Parathyroid adenoma (tissue), 2 donors: Measurements from ENCODE around the gene UQCRQ.
"Not testable (repeated sequence)": the region's sequence is repeated elsewhere in the genome, so short reads cannot be mapped to it uniquely, and the experiment has no call there.

Source experiments
- H2AFZ ChIP-seq: fragments of 300-600 bp; sonication (generic); one replicate; pipeline ENCODE4 v1.7.0; 2017; ENCODE audit warnings: antibody characterized with exemption, mild to moderate bottlenecking
- H3K27ac ChIP-seq: fragments of 300-600 bp; sonication (generic); one replicate; pipeline ENCODE4 v1.7.0; 2017
- H3K27me3 ChIP-seq: fragments of 300-600 bp; sonication (generic); one replicate; pipeline ENCODE4 v1.7.0; 2017; ENCODE audit warnings: low read length; ENCODE audit not compliant: control insufficient read depth, insufficient read depth
- H3K36me3 ChIP-seq: fragments of 300-600 bp; sonication (generic); one replicate; pipeline ENCODE4 v1.7.0; 2017; ENCODE audit warnings: low read length; ENCODE audit not compliant: control insufficient read depth, insufficient read depth
- H3K4me1 ChIP-seq: fragments of 300-600 bp; sonication (generic); one replicate; pipeline ENCODE4 v1.7.0; 2017; ENCODE audit warnings: control low read depth
- H3K4me2 ChIP-seq: fragments of 300-600 bp; sonication (generic); one replicate; pipeline ENCODE4 v1.7.0; 2017; ENCODE audit warnings: low read length
- H3K4me3 ChIP-seq: fragments of 300-600 bp; sonication (generic); one replicate; pipeline ENCODE4 v1.7.0; 2017; ENCODE audit warnings: low read depth, low read length
- H3K79me2 ChIP-seq: fragments of 300-600 bp; sonication (generic); one replicate; pipeline ENCODE4 v1.7.0; 2017; ENCODE audit warnings: control low read depth
- H3K9ac ChIP-seq: fragments of 300-600 bp; sonication (generic); one replicate; pipeline ENCODE4 v1.7.0; 2017; ENCODE audit warnings: mild to moderate bottlenecking
- H3K9me3 ChIP-seq: fragments of 300-600 bp; sonication (generic); one replicate; pipeline ENCODE4 v1.7.0; 2017; ENCODE audit warnings: low read length; ENCODE audit not compliant: control insufficient read depth
- TF ChIP-seq, protein P1 (sequence below): fragments of 300-600 bp; sonication (generic); IDR thresholded peaks from one replicate; pipeline ENCODE4 v1.7.0; 2017; ENCODE audit warnings: antibody characterized with exemption, mild to moderate bottlenecking
- donor health status: primary hyperparathyroidism.

UQCRQ gene

DNA sequence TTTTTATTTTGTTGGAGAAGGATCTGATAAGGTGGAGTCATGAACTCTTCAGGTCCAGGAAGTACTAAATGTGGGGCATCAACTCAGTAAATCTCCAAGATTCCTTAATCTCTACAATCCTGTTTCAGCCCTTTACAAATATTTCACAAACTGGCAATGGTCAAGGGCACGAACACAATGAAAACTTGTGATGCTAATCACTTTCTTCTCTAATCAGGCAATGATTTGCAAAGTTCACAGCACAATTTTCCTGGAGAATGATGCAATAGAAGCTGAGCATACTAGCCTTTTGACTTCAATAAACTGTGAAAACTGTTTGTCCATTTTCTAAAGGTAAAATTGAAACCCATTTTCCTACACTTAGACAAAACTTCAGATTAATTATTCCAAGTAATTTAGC lies 17.1 kb upstream of the UQCRQ start:
- H3K4me3 ChIP-seq: no peak overlapping the region
- H3K4me1 ChIP-seq: peaks cover under 1% of the 10 kb centered on the region
- no peaks in the 10 kb centered on the region for H3K27me3 ChIP-seq
- no peak overlapping the region for H3K27ac ChIP-seq
- no peaks in the 10 kb centered on the region for H3K79me2 ChIP-seq
- H3K36me3 ChIP-seq: no peaks in the 10 kb centered on the region
- H3K4me2 ChIP-seq: no peak overlapping the region
- TF ChIP-seq, protein P1, sequence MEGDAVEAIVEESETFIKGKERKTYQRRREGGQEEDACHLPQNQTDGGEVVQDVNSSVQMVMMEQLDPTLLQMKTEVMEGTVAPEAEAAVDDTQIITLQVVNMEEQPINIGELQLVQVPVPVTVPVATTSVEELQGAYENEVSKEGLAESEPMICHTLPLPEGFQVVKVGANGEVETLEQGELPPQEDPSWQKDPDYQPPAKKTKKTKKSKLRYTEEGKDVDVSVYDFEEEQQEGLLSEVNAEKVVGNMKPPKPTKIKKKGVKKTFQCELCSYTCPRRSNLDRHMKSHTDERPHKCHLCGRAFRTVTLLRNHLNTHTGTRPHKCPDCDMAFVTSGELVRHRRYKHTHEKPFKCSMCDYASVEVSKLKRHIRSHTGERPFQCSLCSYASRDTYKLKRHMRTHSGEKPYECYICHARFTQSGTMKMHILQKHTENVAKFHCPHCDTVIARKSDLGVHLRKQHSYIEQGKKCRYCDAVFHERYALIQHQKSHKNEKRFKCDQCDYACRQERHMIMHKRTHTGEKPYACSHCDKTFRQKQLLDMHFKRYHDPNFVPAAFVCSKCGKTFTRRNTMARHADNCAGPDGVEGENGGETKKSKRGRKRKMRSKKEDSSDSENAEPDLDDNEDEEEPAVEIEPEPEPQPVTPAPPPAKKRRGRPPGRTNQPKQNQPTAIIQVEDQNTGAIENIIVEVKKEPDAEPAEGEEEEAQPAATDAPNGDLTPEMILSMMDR: no peak
- no peaks in the 10 kb centered on the region for H3K9me3 ChIP-seq
- H3K9ac ChIP-seq: no peak overlapping the region
- no peak overlapping the region for H2AFZ ChIP-seq

DNA sequence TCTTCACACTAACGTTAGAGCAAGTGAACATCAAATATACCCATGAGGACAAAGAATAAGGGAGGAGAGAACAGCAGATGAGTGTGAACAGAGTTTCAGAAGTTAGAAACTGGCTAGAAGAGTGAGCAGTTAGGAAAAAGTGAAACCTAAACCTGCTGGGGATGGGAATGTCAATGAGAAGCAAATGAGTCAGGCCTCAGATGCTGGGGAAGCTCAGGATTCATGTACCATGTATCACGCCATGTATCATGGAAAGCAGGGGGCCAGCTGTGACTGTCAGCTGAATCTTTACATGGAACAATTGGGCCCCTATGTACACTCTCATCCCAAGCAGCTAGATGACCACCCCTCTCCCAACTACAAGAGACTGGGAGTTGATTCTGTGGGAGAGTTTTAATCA lies 16.4 kb upstream of the UQCRQ start:
- Histone ChIP-seq H3K36me3 (no peaks in the 10 kb centered on the region), H3K27ac (no peak overlapping the region), H3K79me2 (no peaks in the 10 kb centered on the region), H3K4me1 (peaks cover 3% of the 10 kb centered on the region), H3K9ac (no peak overlapping the region), H2AFZ (no peak overlapping the region), H3K4me3 (no peak overlapping the region), H3K4me2 (no peak overlapping the region), H3K27me3 (no peaks in the 10 kb centered on the region), H3K9me3 (no peaks in the 10 kb centered on the region)
- TF ChIP-seq, protein P1: no peak

DNA sequence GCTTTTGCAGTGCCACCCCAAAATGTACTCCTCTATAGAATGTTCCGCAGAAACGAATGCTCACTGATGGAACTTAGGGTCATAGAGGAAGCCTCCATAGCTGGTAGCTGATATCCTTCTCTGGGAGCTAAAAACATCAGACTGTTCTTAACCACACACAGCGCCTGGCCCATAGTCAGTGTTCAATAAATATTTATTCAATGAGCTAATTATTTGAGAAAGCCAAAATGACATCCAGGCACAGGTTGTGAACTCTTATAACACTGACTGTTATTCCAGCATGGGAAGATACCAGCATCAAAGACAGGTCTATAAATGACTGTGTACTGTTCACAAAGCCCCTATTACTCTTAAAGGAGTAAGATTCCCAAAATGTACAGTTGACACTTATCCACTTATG lies 13.1 kb upstream of the UQCRQ start:
- no peaks in the 10 kb centered on the region for H3K9me3 ChIP-seq
- no peaks in the 10 kb centered on the region for H3K27me3 ChIP-seq
- H3K9ac ChIP-seq: no peak overlapping the region
- no peak overlapping the region for H3K27ac ChIP-seq
- no peak overlapping the region for H3K4me3 ChIP-seq
- no peaks in the 10 kb centered on the region for H3K79me2 ChIP-seq
- H3K36me3 ChIP-seq: no peaks in the 10 kb centered on the region
- TF ChIP-seq, protein P1: no peak
- H3K4me1 ChIP-seq: peaks cover 3% of the 10 kb centered on the region
- no peak overlapping the region for H3K4me2 ChIP-seq
- H2AFZ ChIP-seq: no peak overlapping the region

DNA sequence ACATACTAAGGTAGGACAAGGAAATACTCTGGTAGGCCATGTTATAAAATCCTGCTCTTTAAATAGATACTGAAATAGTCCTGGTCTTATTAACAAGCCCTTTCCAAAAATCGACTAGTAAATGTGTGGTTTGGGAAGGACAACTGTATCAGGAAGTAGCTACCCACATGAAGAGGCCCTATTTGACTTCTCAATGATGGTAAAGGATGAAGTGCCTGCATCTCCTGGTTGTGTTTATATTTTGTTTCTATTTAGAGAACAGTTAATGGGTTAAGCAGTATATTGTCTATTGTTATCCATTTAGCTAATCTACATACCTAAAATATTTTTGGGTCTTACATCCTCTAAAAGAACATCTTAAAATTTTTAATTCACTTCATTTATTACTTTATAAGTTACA lies 12.7 kb upstream of the UQCRQ start:
- Histone ChIP-seq H3K9me3 (no peaks in the 10 kb centered on the region), H3K79me2 (no peaks in the 10 kb centered on the region), H3K4me3 (no peak overlapping the region), H2AFZ (no peak overlapping the region), H3K36me3 (no peaks in the 10 kb centered on the region), H3K4me1 (peaks cover 3% of the 10 kb centered on the region), H3K27me3 (no peaks in the 10 kb centered on the region), H3K27ac (no peak overlapping the region), H3K4me2 (no peak overlapping the region), H3K9ac (no peak overlapping the region)
- TF ChIP-seq, protein P1: no peak

DNA sequence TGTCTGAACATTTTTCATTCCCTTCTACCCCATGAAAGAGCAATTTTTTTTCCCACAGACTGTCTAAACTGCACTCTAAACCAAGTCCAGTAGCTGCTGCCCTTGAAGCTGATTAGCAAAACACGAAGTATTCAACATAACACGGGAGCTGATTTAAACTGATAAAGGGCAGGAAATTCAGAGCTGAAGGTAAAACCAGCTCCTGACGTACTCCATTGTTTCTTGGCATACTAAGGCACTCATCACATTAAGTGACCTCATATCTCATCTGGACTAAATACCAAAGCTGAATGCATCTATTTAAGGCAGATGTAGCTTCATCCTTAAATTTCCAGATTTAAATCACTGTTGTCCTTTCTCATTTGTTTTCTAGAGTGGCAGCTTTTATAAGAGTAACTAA lies 12.1 kb upstream of the UQCRQ start:
- Histone ChIP-seq H3K4me3 (no peak overlapping the region), H3K9me3 (no peaks in the 10 kb centered on the region), H3K27ac (no peak overlapping the region), H2AFZ (peak overlapping the region; percentile 62), H3K27me3 (no peaks in the 10 kb centered on the region), H3K9ac (no peak overlapping the region), H3K4me2 (peak overlapping the region; percentile 55), H3K4me1 (peaks cover 3% of the 10 kb centered on the region), H3K79me2 (no peaks in the 10 kb centered on the region), H3K36me3 (no peaks in the 10 kb centered on the region)
- TF ChIP-seq, protein P1: no peak

DNA sequence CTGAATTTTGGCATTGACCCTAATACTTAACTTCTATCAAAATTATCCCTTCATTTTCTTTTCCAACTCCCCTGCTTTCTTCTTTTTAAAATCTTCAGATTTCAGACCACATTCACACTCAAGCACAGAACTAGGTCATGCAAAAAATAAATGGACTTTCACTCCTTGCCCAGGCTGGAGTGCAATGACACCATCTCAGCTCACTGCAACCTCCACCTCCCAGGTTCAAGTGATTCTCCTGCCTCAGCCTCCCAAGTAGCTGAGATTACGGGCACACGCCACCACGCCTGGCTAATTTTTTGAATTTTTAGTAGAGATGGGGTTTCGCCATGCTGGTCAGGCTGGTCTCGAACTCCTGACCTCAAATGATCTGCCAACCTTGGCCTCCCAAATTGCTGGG lies 11.4 kb upstream of the UQCRQ start:
- H3K4me2 ChIP-seq, H3K9me3 ChIP-seq, H3K9ac ChIP-seq, H2AFZ ChIP-seq, H3K27me3 ChIP-seq, H3K4me3 ChIP-seq, H3K36me3 ChIP-seq, H3K4me1 ChIP-seq, H3K27ac ChIP-seq, H3K79me2 ChIP-seq: not testable (repeated sequence)
